Measurements from ENCODE around the gene STK32C. TPM values are rescaled to one million over a fixed set of nuclear protein-coding genes. Genes with fewer than 3 reads are reported as not detected.
"Not testable (repeated sequence)": the region's sequence is repeated elsewhere in the genome, so short reads cannot be mapped to it uniquely, and the experiment has no call there.

STK32C gene
- total RNA-seq, 2 donors from 2014 or later: 2.6 to 3.7 TPM

GRCh38 chr10:132225073-132225848 lies 82.5 kb downstream of the STK32C start:
- H3K36me3 ChIP-seq: no peaks in the 10 kb centered on the region
- no peak for DNase-seq (ENCODE audit: low spot score)
- no peak overlapping the region for H3K4me3 ChIP-seq
- H3K4me1 ChIP-seq: peaks cover 0 to 4% of the 10 kb centered on the region in 2 donors
- no peaks in the 10 kb centered on the region for H3K27me3 ChIP-seq
- TF ChIP-seq CTCF (IDR thresholded peaks at IDR 0.05): no peak
- H3K9me3 ChIP-seq: no peaks in the 10 kb centered on the region
- no peak overlapping the region for H3K27ac ChIP-seq

DNA sequence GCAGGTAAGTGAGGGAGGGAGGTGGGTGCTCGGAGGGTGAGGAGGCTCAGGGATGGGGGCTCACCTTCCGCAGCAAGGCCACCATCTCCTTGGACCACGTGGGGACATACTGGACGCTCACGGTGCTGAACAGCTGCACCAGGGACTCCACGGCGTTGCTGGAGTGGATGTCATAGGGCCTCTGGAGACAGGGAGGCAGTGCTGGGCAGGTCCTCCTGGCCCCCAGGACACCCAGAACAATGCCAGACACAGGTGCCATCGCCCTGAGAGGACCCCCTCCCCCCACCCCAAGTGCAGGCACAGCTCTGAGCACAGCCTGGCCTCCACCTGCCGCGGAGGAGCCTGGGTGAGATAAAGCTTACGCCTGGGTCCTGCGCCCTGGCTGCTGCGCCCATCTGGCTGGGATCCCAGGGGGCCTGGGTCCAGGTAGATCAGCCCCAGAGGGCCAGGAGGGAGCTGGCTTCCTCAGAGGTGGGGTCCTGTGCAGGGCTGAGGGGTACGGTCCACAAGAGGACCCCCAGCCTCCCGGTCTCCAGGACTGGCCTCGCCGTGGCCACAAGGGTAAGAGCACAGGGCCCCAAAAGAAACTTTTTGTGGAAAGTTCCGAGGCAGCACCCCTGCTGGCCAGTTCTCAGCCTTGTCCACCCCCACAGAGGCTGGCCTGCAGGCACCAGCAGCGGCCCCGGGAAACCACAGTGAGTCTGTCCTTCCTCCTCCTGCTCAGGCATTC lies 83.2 kb downstream of the STK32C start:
- Histone ChIP-seq H3K4me3 (no peak overlapping the region), H3K4me1 (peaks cover 0 to 4% of the 10 kb centered on the region in 2 donors), H3K36me3 (no peaks in the 10 kb centered on the region), H3K9me3 (no peaks in the 10 kb centered on the region), H3K27ac (no peak overlapping the region), H3K27me3 (no peaks in the 10 kb centered on the region)
- DNase-seq (ENCODE audit: low spot score): no peak
- TF ChIP-seq CTCF (IDR thresholded peaks at IDR 0.05): no peak

- H3K27ac ChIP-seq: no peak overlapping the region
- H3K36me3 ChIP-seq: no peaks in the 10 kb centered on the region
- H3K4me1 ChIP-seq: peaks cover 0 to 4% of the 10 kb centered on the region in 2 donors
- no peak overlapping the region for H3K4me3 ChIP-seq
- TF ChIP-seq CTCF (IDR thresholded peaks at IDR 0.05): no peak
- no peak for DNase-seq (ENCODE audit: low spot score)
- H3K9me3 ChIP-seq: no peaks in the 10 kb centered on the region
- H3K27me3 ChIP-seq: no peaks in the 10 kb centered on the region
Measured at GRCh38 chr10:132223611-132224342, 84.0 kb downstream of the STK32C start.

DNA sequence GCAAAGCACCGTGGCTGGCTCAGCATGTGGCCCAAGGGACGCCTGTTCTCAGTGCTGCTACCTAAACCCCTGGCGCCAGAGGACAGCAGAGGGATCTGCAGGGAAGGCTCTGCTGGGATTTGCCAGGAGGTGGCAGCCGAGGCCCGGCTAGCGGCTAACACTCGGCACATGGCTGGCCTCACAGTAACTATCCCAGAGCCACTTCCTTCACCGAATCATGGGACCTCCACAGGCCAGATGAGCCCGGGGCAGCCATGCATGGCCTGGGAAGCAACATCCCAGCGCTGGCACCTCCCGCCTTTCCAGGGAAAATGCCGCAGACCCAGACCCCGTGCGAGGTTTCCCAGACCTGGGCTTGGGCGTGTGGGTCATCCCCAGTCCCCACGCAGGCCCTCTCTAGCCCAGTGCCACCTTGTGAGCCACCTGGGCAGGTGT lies 84.6 kb downstream of the STK32C start:
- Histone ChIP-seq H3K9me3 (no peaks in the 10 kb centered on the region), H3K36me3 (no peaks in the 10 kb centered on the region), H3K27me3 (no peaks in the 10 kb centered on the region), H3K27ac (no peak overlapping the region), H3K4me3 (no peak overlapping the region), H3K4me1 (peaks cover 0 to 4% of the 10 kb centered on the region in 2 donors)
- peak; percentile 80 to 96 for TF ChIP-seq CTCF (IDR thresholded peaks at IDR 0.05)
- DNase-seq (ENCODE audit: low spot score): peak; percentile 79

- peaks cover 0 to 4% of the 10 kb centered on the region in 2 donors for H3K4me1 ChIP-seq
- no peaks in the 10 kb centered on the region for H3K9me3 ChIP-seq
- H3K27ac ChIP-seq: no peak overlapping the region
- no peak for TF ChIP-seq CTCF (IDR thresholded peaks at IDR 0.05)
- no peak overlapping the region for H3K4me3 ChIP-seq
- no peaks in the 10 kb centered on the region for H3K36me3 ChIP-seq
- no peaks in the 10 kb centered on the region for H3K27me3 ChIP-seq
- DNase-seq (ENCODE audit: low spot score): no peak
Measured at GRCh38 chr10:132222726-132223125, 85.0 kb downstream of the STK32C start.

- not testable (repeated sequence) for H3K36me3 ChIP-seq; H3K9me3 ChIP-seq; H3K27ac ChIP-seq; H3K4me1 ChIP-seq; DNase-seq (ENCODE audit: low spot score); H3K4me3 ChIP-seq; H3K27me3 ChIP-seq
Measured at GRCh38 chr10:132220996-132221395, 86.8 kb downstream of the STK32C start.
